Measurements from ENCODE around the gene FAM240A.
"Not testable (repeated sequence)": the region's sequence is repeated elsewhere in the genome, so short reads cannot be mapped to it uniquely, and the experiment has no call there.

FAM240A gene

DNA sequence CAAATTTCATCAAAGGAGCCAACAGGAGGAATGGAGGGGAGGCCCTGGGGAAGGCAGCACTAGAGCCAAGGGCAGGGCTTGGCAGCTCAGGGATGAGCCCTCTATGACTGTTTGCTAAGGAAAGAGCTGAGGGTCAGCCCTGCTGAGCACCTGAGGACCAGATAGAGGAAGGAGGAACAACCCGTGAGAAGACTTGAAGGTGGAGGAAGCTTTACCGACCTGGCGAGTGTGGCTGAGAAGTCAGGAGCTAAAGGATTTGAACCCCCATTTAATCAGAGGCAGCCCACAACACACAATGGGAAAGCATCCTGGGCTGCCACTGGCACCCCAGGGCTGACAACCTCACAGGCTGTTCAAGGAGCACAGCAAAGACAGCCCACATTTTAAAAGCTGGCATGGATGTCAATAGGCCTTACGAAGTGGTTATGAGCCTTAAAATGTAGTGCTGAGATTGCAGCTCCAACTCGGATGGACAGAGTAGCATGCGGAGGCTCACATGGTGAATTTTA lies 25.5 kb upstream of the FAM240A start:
- in situ Hi-C loops (cut with MboI; ENCODE audit: low sequenced_read_pairs), result no loop called here

DNA sequence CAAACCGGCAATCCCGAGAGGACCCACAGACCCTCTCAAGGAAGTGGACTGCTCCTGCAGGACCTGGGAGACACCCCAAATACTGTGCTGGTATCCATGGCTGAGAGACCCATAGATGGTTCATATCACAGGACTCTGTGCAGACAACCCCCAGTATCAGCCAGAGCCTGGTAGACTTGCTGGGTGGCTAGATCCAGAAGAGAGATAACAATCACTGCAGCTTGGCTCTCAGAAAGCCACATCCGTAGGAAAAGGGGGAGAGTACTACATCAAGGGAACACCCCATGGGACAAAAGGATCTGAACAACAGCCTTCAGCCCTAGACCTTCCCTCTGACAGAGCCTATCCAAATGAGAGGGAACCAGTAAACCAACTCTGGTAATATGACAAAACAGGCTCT lies 25.1 kb upstream of the FAM240A start:
- in situ Hi-C loops (cut with MboI; ENCODE audit: low sequenced_read_pairs), result not testable (repeated sequence)

GRCh38 chr3:46593274-46593862 lies 19.0 kb upstream of the FAM240A start:
- in situ Hi-C loops (cut with MboI; ENCODE audit: low sequenced_read_pairs), result no loop called here

DNA sequence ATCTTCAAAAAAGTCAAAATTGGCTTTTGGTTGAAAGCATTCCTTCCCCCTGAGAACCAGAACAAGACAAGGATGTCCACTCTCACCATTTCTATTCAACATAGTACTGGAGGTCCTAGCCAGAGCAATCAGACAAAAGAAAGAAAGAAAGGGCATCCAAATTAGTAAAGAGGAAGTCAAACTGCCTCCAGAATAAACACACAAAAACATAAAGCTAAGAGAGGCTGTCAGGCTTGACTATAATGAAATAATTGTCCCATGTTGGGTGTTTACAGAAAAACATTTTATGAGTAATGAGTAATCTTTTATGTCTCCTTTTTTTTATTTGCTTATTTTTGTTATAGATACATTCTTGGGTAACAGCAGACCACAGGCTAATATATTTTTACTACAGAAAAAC lies 18.3 kb upstream of the FAM240A start:
- in situ Hi-C loops (cut with MboI; ENCODE audit: low sequenced_read_pairs), result no loop called here

GRCh38 chr3:46594723-46595122 lies 17.6 kb upstream of the FAM240A start:
- in situ Hi-C loops (cut with MboI; ENCODE audit: low sequenced_read_pairs), result no loop called here

GRCh38 chr3:46595819-46596314 lies 16.5 kb upstream of the FAM240A start:
- in situ Hi-C loops (cut with MboI; ENCODE audit: low sequenced_read_pairs), result no loop called here

- in situ Hi-C loops (cut with MboI; ENCODE audit: low sequenced_read_pairs), result no loop called here
Observed at GRCh38 chr3:46599590-46599989, 12.7 kb upstream of the FAM240A start.

DNA sequence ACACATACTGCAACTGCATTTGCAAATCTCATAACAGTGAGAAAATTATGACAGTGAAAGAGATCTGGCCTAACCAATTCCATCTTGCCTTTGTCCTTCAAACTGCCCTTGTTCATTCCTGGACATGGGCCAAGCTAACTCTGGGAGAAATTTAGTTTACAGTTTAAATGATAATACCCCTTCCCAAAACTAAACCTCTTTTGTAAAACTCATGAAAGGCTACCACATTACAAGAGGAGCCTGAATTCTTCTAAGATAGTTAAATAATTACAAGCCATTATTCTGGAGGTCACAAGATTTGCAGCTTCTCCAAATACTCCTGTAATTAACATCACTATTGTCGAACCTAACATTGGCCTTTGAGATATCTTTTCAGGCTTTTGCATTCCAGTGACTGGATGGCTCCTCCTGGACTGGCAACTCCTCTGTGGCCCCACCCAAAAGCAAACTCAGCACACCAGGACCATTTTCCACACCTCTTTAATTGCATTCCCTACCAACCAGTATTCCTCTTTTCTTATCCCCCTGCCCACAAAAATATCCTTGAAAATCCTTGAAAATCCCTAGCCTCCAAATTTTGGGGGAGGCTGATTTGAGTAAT lies 8.8 kb upstream of the FAM240A start:
- in situ Hi-C loops (cut with MboI; ENCODE audit: low sequenced_read_pairs), result no loop called here

DNA sequence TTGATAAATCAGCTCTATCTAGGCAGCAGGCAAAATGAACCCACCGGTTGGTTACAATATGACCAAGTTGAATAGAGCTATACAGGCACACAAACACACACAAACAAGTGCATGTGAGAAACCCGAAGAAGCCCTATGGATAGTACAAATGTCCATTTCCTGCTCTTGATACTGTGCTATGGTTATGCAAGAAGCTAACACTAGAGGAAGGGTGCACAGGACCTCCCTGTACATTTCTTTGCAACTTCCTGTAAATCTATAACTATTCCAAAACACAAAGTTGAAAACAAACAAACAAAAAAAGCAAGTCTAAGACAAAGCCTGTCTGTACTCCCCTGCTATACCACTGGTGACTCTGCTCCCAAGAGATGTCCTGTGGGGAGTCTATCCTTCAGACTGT lies 8.2 kb upstream of the FAM240A start:
- in situ Hi-C loops (cut with MboI; ENCODE audit: low sequenced_read_pairs), result no loop called here

DNA sequence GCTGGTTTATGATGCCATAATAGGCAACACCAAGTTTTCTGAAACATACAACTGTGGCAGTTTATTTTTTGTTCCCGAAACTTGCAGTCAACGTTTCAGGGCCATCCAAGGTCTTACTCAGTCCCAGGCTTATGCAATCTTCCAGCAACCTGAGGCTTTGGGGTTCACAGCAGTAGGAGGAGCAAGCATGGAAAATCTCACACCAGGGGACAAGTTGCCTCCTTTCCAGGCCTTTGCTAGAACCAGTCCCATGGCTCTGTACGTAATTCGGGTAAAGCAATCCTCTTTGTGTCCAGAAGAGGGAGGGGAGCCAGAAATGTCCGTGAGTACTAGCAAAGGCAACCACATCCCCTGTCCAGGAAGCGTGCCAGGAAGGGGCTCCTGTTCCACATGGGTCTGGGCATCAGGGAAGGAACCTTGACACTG lies 4.7 kb upstream of the FAM240A start:
- in situ Hi-C loops (cut with MboI; ENCODE audit: low sequenced_read_pairs), result no loop called here

DNA sequence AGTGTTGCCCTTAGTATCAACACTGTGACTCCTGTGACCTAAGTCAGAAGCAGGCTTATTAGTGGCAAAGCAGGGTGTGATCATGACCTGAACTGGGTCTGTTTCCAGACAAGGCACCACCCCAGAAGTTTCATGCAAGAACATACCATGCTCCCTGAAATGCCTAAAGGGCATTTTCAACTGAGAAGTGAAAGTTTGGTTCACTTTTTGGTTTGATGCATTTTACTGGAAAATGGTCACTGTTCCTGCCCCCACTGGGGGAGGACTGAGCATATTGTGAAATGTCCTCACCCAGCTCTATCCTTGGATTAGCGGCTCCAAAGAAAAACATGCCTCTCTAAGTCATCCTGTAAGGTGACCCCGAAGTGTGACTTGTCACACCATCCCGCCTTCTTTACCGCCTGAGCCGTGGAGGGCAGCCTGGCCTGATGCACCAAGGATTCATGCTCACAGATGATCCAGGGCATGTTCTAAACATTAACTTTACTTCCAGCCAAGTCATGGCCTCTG lies 3.1 kb upstream of the FAM240A start:
- in situ Hi-C loops (cut with MboI; ENCODE audit: low sequenced_read_pairs), result no loop called here

DNA sequence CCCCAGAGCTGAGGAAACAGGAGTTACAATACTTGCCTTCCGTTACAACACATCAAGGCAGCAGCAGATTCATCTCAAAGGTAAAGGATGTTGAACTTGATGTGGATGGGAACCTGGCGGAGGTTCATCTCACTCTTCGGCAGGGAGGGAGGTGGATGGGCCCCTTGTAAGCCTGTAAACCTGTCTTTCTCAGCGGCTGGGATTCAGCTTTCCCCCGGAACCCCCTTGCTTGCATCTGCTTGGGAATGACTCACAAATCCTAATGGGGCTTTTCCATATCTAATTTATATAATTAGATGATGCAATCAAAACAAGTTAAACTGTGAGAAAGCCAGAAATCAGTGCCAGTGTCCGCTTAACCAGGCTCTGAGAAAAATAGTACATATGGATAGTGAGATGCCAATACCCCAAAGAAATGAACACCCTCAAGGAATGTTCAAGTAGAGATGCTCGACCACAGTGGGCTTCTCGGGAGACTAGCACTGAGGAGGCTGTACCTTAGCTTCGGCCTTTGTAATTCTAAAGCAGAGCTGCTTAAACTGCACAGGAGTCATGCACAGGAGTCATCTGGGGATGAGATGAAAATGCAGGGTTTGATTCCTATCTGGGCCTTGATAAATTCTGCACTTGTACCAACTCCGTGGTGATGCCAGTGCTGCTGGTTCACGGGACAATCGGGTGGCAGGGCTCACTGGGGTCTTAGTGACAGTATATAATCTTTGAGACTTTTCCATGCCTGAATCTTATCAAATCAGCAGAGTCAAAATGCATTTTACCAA lies 2.2 kb upstream of the FAM240A start:
- in situ Hi-C loops (cut with MboI; ENCODE audit: low sequenced_read_pairs), result no loop called here

GRCh38 chr3:46613313-46614005 lies 1.1 kb downstream of the FAM240A start:
- in situ Hi-C loops (cut with MboI; ENCODE audit: low sequenced_read_pairs), result no loop called here

- in situ Hi-C loops (cut with MboI; ENCODE audit: low sequenced_read_pairs), result no loop called here
Observed at GRCh38 chr3:46614431-46614830, 2.1 kb downstream of the FAM240A start.

GRCh38 chr3:46615050-46615775 lies 2.9 kb downstream of the FAM240A start:
- in situ Hi-C loops (cut with MboI; ENCODE audit: low sequenced_read_pairs), result no loop called here

DNA sequence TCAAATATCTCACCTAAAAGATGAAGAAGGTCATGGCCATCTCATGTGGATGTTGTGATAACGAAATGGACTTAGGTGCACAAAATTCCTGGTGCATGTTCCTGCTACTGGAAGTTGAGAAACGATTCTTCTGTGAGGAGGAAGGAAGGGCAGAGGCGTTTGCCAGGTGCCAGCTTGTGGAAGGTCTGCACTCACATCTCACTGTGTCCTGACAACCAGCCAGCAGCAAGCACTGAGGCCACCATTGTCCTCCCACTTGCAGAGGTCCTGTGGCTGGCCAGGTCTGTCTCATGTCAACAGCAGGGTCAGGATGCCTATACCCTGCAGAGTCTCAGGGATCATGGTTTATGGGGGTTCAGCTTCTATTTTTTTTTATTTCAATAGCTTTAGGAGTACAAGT lies 3.7 kb downstream of the FAM240A start:
- in situ Hi-C loops (cut with MboI; ENCODE audit: low sequenced_read_pairs), result no loop called here

DNA sequence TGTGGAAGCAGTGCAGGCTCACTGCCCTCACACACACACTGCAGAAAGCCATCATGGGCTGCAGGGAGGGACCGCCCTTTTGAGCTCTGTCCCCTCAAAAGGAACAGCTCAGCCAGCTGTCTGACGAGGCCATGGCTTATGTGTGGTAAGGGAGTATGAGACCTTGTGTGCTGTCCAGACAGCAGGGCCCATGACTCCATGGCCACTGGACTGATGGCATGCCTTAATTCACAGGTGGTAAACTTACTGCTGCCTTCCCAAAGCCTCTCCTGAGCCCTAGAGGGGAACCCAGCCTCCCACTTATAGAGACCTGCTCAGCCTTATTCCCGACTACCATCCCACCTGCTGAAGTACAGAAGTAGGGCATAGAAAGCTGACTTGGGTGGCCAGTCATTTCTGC lies 5.6 kb downstream of the FAM240A start:
- in situ Hi-C loops (cut with MboI; ENCODE audit: low sequenced_read_pairs), result no loop called here

DNA sequence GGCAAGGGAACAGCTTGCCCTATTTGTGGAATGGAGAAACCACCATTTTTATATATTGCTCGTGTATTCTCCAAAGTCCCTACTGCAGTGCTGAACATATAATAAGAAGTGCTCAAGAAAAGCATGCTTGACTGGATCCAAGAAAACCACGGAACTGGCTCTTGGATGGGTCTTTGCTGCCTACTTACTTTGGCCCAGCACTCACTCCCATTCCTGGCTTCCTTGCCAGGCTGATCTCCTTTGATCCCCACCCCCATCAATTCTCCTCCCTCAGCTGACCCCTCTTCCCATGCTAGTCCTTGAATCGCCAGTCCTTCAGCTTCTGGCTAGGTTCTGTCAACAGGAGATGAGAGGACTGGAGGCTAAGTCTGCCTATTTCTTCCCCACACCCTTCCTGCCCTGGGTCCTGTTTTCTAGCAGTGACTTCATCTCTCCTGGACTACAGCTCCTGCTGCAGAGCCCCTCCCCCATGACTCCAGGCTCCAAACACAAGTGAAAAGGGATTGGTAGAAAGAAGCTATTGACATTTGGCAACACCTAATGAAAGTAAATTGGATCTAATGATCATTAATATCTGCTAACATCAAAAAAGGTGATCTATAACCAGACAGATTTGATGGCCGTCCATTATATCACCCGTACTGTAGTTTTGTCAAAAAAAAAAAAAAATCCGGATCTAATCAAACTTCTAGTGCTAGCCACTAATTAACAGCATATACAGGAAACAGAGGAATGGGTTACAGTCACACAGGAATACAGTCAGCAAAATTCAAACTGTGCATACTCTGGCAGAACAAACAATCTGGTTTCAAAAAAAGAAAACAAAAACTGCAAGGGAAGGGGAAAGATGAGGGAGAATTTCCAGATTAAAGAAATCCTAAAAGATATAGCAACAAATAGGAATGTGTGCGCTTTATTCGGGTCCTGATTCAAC lies 7.8 kb downstream of the FAM240A start:
- in situ Hi-C loops (cut with MboI; ENCODE audit: low sequenced_read_pairs), result no loop called here

- in situ Hi-C loops (cut with MboI; ENCODE audit: low sequenced_read_pairs), result no loop called here
Observed at GRCh38 chr3:46624533-46624932, 12.2 kb downstream of the FAM240A start.
